Tibial artery (tissue), 4 donors: ENCODE results near the gene NCBP2.

Experiments
- DNase-seq, 2 donors: peaks; one replicate each; pipeline ENCODE4 v3.0.0-alpha.2; 2019
- H3K27ac ChIP-seq, 2 donors: fragments of 200-600 bp; sonication (generic) in 1 of 2; 1 replicate in 1 of 2; 2 replicates in 1 of 2; pipeline ENCODE4 v1.5.1; 2018 to 2019; ENCODE audit warnings: mild to moderate bottlenecking in 1 of 2
- H3K27me3 ChIP-seq, 2 donors: fragments of 200-600 bp; sonication (generic) in 1 of 2; one replicate each; pipeline versions ENCODE4 v1.5.1 to v1.6.0; 2016 to 2019
- H3K36me3 ChIP-seq, 3 donors: fragments of 200-600 bp; sonication (generic) in 2 of 3; one replicate each; pipeline ENCODE4 v1.5.1; 2016 to 2019; ENCODE audit warnings: mild to moderate bottlenecking in 2 of 3
- H3K4me1 ChIP-seq, 4 donors: fragments of 200-600 bp; sonication (generic) in 2 of 4; 1 replicate in 3 of 4; 2 replicates in 1 of 4; pipeline ENCODE4 v1.5.1; 2016 to 2019
- H3K4me3 ChIP-seq, 2 donors: fragments of 200-600 bp; sonication (generic) in 1 of 2; 1 replicate in 1 of 2; 2 replicates in 1 of 2; pipeline ENCODE4 v1.5.1; 2018 to 2019; ENCODE audit warnings: mild to moderate bottlenecking in 2 of 2
- H3K9me3 ChIP-seq, 3 donors: fragments of 200-600 bp; sonication (generic) in 1 of 3; one replicate each; pipeline ENCODE4 v1.5.1; 2016 to 2019
- CTCF ChIP-seq, 2 experiments: fragments of 200-600 bp in 1 of 2; fragments of 450-650 bp in 1 of 2; IDR thresholded peaks; one replicate each; pipeline ENCODE4 v1.5.1; 2017 to 2019; ENCODE audit warnings: antibody characterized with exemption in 2 of 2, mild to moderate bottlenecking in 1 of 2, moderate library complexity in 1 of 2
- intact Hi-C: fragments of 100-400 bp; cut with DNase I; formaldehyde crosslinking; loops from one replicate; pipeline ENCODE4 v1.15.0; 2023; ENCODE audit warnings: low total_unique reads

NCBP2 gene

GRCh38 chr3:196918968-196919367 is 23.4 kb downstream of the NCBP2 start:
- Histone ChIP-seq H3K27ac (no peak overlapping the region), H3K4me1 (no peaks in the 10 kb centered on the region), H3K9me3 (no peaks in the 10 kb centered on the region), H3K36me3 (peaks cover 18 to 32% (median 25%) of the 10 kb centered on the region in 3 donors), H3K27me3 (no peaks in the 10 kb centered on the region), H3K4me3 (no peak overlapping the region)
- TF ChIP-seq CTCF (IDR thresholded peaks at IDR 0.05) = no peak
- no peak for DNase-seq
- intact Hi-C loops = no loop called here

GRCh38 chr3:196916995-196917394 is 25.3 kb downstream of the NCBP2 start:
- intact Hi-C loops = no loop called here
- Histone ChIP-seq H3K4me3 (no peak overlapping the region), H3K27ac (no peak overlapping the region), H3K27me3 (no peaks in the 10 kb centered on the region), H3K9me3 (no peaks in the 10 kb centered on the region), H3K4me1 (no peaks in the 10 kb centered on the region), H3K36me3 (peaks cover 15 to 23% (median 17%) of the 10 kb centered on the region in 3 donors)
- no peak for DNase-seq
- no peak for TF ChIP-seq CTCF (IDR thresholded peaks at IDR 0.05)

- no peak for DNase-seq
- TF ChIP-seq CTCF (IDR thresholded peaks at IDR 0.05) = no peak
Measured at GRCh38 chr3:196916221-196916620, 26.1 kb downstream of the NCBP2 start.

GRCh38 chr3:196915375-196915774 is 27.0 kb downstream of the NCBP2 start:
- no peaks in the 10 kb centered on the region for H3K9me3 ChIP-seq
- intact Hi-C loops = no loop called here
- H3K4me3 ChIP-seq = no peak overlapping the region
- no peak overlapping the region for H3K27ac ChIP-seq
- DNase-seq = no peak
- H3K36me3 ChIP-seq = peaks cover 15 to 23% (median 17%) of the 10 kb centered on the region in 3 donors
- H3K27me3 ChIP-seq = no peaks in the 10 kb centered on the region
- no peak for TF ChIP-seq CTCF (IDR thresholded peaks at IDR 0.05)
- no peaks in the 10 kb centered on the region for H3K4me1 ChIP-seq

More at GRCh38 chr3:196916221-196916620, 26.1 kb downstream of the NCBP2 start:
- Histone ChIP-seq H3K27me3 (no peaks in the 10 kb centered on the region), H3K36me3 (peaks cover 15 to 23% (median 17%) of the 10 kb centered on the region in 3 donors), H3K4me3 (no peak overlapping the region), H3K9me3 (no peaks in the 10 kb centered on the region), H3K4me1 (no peaks in the 10 kb centered on the region), H3K27ac (no peak overlapping the region)
- intact Hi-C loops = no loop called here

GRCh38 chr3:196914866-196915265 is 27.5 kb downstream of the NCBP2 start:
- Histone ChIP-seq H3K4me1 (no peaks in the 10 kb centered on the region), H3K27ac (no peak overlapping the region), H3K9me3 (no peaks in the 10 kb centered on the region), H3K36me3 (peaks cover 15 to 23% (median 17%) of the 10 kb centered on the region in 3 donors), H3K4me3 (no peak overlapping the region), H3K27me3 (no peaks in the 10 kb centered on the region)
- intact Hi-C loops = no loop called here
- no peak for DNase-seq
- no peak for TF ChIP-seq CTCF (IDR thresholded peaks at IDR 0.05)

- H3K27me3 ChIP-seq = no peaks in the 10 kb centered on the region
- H3K9me3 ChIP-seq = no peaks in the 10 kb centered on the region
- peaks cover 50 to 87% (median 69%) of the 10 kb centered on the region in 3 donors for H3K36me3 ChIP-seq
- DNase-seq = no peak
- no peaks in the 10 kb centered on the region for H3K4me1 ChIP-seq
- H3K27ac ChIP-seq = no peak overlapping the region
- no peak for TF ChIP-seq CTCF (IDR thresholded peaks at IDR 0.05)
- intact Hi-C loops = no loop called here
- no peak overlapping the region for H3K4me3 ChIP-seq
Measured at GRCh38 chr3:196903740-196904139, 38.6 kb downstream of the NCBP2 start.
